Measurements from ENCODE around the gene RNF4. TPM values are rescaled to one million over a fixed set of nuclear protein-coding genes. Genes with fewer than 3 reads are reported as not detected.

The RNF4 gene
- total RNA-seq, 1 donor from 2014 or later = 52.7 TPM

DNA sequence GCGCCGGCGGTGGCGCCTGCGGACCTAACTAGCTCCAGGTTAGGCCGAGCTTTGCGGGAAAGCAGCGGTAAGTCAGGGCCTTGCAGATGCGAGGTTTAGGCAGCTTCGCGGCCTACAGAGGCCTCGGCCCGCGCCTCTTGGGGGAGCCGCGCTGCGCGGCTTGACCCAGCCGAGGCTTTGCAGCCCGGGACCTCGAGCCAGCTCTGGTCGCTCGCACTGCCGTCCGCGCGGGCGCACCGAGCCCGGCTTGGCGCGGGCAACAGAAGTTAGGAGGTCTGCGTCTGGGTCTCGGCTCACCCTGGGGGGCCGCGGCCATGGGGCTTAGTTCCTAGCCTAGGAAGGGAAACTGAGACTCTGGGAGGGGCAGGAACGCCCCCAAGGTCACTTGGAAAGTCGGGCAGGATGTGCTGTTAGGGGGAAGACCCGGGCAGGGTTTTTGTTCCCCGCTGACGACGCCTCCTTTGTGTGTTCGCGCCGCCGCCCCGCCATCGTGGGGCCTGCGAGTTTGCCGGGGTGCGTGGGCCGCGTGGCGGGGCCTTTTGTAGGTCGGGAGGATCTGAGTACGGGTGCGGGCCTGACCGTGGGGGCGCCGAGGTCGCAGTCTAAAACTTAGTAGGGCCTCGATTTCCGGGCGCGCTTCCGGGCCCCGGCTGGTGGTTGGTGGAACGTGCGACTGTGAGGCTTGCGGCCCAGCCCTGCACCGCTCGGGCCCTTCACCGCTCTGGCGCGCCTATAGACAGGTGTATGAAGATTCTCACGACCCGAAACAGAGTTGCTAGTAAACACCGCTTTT lies 482 bp downstream of the RNF4 start:
- FAIRE-seq (no peak), DNase-seq (ENCODE audit: low read depth) (peak; percentile 13)
- TF ChIP-seq, protein P1, sequence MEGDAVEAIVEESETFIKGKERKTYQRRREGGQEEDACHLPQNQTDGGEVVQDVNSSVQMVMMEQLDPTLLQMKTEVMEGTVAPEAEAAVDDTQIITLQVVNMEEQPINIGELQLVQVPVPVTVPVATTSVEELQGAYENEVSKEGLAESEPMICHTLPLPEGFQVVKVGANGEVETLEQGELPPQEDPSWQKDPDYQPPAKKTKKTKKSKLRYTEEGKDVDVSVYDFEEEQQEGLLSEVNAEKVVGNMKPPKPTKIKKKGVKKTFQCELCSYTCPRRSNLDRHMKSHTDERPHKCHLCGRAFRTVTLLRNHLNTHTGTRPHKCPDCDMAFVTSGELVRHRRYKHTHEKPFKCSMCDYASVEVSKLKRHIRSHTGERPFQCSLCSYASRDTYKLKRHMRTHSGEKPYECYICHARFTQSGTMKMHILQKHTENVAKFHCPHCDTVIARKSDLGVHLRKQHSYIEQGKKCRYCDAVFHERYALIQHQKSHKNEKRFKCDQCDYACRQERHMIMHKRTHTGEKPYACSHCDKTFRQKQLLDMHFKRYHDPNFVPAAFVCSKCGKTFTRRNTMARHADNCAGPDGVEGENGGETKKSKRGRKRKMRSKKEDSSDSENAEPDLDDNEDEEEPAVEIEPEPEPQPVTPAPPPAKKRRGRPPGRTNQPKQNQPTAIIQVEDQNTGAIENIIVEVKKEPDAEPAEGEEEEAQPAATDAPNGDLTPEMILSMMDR (IDR thresholded peaks at IDR 0.05; ENCODE audit: insufficient read depth, low read length, severe bottlenecking) = no peak
- Histone ChIP-seq H3K4me3 (ENCODE audit: low read depth, low read length) (peak overlapping the region; percentile 96), H3K36me3 (ENCODE audit: control insufficient read depth, insufficient read depth, low read length) (peaks cover 2% of the 10 kb centered on the region), H3K27me3 (ENCODE audit: control insufficient read depth, insufficient read depth, low read length) (no peaks in the 10 kb centered on the region)

DNA sequence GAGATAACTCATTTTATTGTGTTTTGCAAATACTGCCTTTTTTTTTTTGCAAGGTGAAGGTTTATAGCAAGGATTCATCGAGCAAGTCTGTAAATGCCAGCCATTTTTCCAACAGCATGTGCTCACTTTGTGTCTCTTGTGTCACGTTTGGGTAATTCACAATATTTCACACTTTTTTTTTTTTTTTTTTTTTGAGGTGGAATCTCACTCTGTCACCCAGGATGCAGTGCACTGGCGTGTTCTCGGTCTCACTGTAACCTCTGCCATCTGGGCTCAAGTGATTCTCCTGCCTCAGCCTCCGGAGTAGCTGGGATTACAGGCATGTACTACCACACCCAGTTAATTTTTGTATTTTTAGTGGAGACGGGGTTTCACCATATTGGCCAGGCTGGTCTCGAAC lies 1.9 kb downstream of the RNF4 start:
- FAIRE-seq (no peak), DNase-seq (ENCODE audit: low read depth) (no peak)
- Histone ChIP-seq H3K27me3 (ENCODE audit: control insufficient read depth, insufficient read depth, low read length) (no peaks in the 10 kb centered on the region), H3K36me3 (ENCODE audit: control insufficient read depth, insufficient read depth, low read length) (peaks cover 2% of the 10 kb centered on the region), H3K4me3 (ENCODE audit: low read depth, low read length) (no peak overlapping the region)
- TF ChIP-seq, protein P1 (IDR thresholded peaks at IDR 0.05; ENCODE audit: insufficient read depth, low read length, severe bottlenecking) = no peak

DNA sequence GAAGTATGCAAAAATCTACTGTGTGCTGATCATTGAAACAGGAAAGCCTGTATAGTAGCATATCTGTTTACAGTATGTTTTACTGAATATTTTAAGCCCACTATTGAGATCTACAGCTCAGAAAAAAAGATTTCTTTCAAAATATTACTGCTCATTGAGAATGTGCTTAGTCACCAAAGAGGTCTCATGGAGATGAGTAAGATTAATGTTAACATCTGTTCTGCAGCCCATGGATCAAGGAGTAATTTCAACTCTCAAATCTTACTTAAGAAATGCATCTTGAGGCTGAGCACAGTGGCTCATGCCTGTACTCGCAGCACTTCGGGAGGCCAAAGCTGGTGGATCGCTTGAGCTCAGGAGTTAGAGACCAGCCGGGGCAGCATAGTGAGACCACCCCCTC lies 3.3 kb downstream of the RNF4 start:
- peaks cover 2% of the 10 kb centered on the region for H3K36me3 ChIP-seq (ENCODE audit: control insufficient read depth, insufficient read depth, low read length)
- no peaks in the 10 kb centered on the region for H3K27me3 ChIP-seq (ENCODE audit: control insufficient read depth, insufficient read depth, low read length)
- TF ChIP-seq, protein P1 (IDR thresholded peaks at IDR 0.05; ENCODE audit: insufficient read depth, low read length, severe bottlenecking) = no peak
- DNase-seq (ENCODE audit: low read depth) = peak; percentile 34
- H3K4me3 ChIP-seq (ENCODE audit: low read depth, low read length) = no peak overlapping the region
- no peak for FAIRE-seq

DNA sequence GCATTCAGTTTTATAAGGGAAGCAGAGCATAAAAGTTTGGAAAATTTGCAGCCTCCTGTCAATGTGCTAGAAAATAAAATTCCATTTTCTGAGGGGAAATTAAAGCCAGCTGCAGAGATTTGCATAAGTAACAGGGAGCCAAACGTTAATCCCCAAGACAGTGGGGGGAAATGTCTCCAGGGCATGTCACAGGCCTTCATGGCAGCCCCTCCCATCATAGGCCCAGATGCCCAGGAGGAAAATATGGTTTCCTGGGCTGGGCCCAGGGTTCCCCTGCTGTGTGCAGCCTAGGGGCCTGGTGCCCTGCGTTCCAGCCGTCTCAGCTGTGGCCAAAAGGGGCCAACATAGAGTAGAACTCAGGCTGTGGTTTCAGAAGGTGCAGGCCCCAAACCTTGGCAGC lies 9.3 kb downstream of the RNF4 start:
- TF ChIP-seq, protein P1 (IDR thresholded peaks at IDR 0.05; ENCODE audit: insufficient read depth, low read length, severe bottlenecking) = no peak
- Histone ChIP-seq H3K4me3 (ENCODE audit: low read depth, low read length) (no peak overlapping the region), H3K27me3 (ENCODE audit: control insufficient read depth, insufficient read depth, low read length) (no peaks in the 10 kb centered on the region), H3K36me3 (ENCODE audit: control insufficient read depth, insufficient read depth, low read length) (peaks cover 3% of the 10 kb centered on the region)
- DNase-seq (ENCODE audit: low read depth) (no peak), FAIRE-seq (no peak)

DNA sequence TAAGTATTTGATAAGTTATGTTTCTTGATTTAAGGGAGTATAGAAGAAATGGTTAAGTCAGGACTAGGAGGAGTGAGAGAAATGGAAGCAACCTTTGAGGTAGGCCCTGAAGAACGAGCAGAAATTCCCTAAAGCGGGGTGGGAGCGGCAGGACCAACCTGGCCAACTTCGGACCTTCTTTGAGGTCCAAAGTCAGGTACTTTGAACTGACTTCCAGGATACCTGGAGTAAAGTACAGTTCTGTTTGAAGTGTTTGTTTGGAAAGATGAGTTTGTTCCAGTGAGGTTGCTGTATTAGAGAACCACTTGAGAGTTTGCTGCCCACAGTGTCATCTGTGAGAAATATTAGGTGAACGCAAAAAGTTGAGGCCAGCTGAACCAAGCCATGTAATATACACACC lies 11.7 kb downstream of the RNF4 start:
- DNase-seq (ENCODE audit: low read depth) (no peak), FAIRE-seq (no peak)
- Histone ChIP-seq H3K27me3 (ENCODE audit: control insufficient read depth, insufficient read depth, low read length) (no peaks in the 10 kb centered on the region), H3K4me3 (ENCODE audit: low read depth, low read length) (no peak overlapping the region), H3K36me3 (ENCODE audit: control insufficient read depth, insufficient read depth, low read length) (peaks cover 3% of the 10 kb centered on the region)
- TF ChIP-seq, protein P1 (IDR thresholded peaks at IDR 0.05; ENCODE audit: insufficient read depth, low read length, severe bottlenecking) = no peak

DNA sequence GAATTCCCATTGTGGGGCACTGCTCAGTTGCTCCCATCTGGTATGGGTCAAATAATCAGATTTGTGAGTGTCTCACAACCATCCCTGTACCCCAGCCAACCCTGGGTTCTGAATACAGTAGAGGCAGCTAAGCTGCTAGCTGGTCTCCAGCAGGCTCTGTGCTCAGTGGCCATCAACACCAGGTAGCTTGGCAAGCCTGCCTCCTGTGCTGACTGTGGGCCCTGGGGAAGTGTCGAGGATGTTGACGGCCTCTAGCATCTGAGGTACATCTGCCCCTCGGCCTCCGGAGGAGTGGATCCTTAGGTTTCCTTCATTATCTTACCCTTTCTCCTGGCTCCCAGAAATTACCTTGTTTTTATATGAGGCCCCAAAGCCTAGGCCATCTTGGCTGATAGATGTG lies 13.3 kb downstream of the RNF4 start:
- Histone ChIP-seq H3K4me3 (ENCODE audit: low read depth, low read length) (no peak overlapping the region), H3K27me3 (ENCODE audit: control insufficient read depth, insufficient read depth, low read length) (no peaks in the 10 kb centered on the region), H3K36me3 (ENCODE audit: control insufficient read depth, insufficient read depth, low read length) (peaks cover 3% of the 10 kb centered on the region)
- TF ChIP-seq, protein P1 (IDR thresholded peaks at IDR 0.05; ENCODE audit: insufficient read depth, low read length, severe bottlenecking) = no peak
- DNase-seq (ENCODE audit: low read depth) (no peak), FAIRE-seq (no peak)

Data from bronchial epithelial cell (primary cell).